HEK293 (cell line): Measurements from ENCODE around the gene DISC1.

ENCODE experiments used
- CTCF ChIA-PET: fragments of 350-600 bp; formaldehyde crosslinking; extraction: SDS; loops from one replicate; lab custom pipeline; 2021; ENCODE audit warnings: antibody characterized with exemption; lab: Yijun Ruan, JAX
- POLR2A ChIA-PET: fragments of 300-600 bp; formaldehyde crosslinking; extraction: SDS; loops from one replicate; lab custom pipeline; 2020; ENCODE audit warnings: antibody characterized with exemption, inconsistent platforms; lab: Yijun Ruan, JAX
- H3K27ac ChIP-seq: fragments of 200-500 bp; sonication (Bioruptor generic); 2 replicates; pipeline ENCODE4 v1.5.1; 2014; ENCODE audit warnings: low read depth, low read length, control low read depth, inconsistent platforms; ENCODE audit errors: extremely low read depth
- H3K36me3 ChIP-seq, 2 experiments: fragments of 200-500 bp in 1 of 2; sonication (Bioruptor generic) in 1 of 2; 1 replicate in 1 of 2; 2 replicates in 1 of 2; pipeline ENCODE4 v1.5.1; 2014 to 2017; ENCODE audit warnings: inconsistent platforms in 2 of 2, low read length in 2 of 2; ENCODE audit not compliant: control insufficient read depth in 2 of 2, insufficient read depth in 1 of 2
- H3K4me1 ChIP-seq: fragments of 200-500 bp; sonication (Bioruptor generic); 2 replicates; pipeline ENCODE4 v1.5.1; 2014; ENCODE audit warnings: mild to moderate bottlenecking, low read length, inconsistent platforms; ENCODE audit not compliant: control insufficient read depth, insufficient read depth
- H3K4me3 ChIP-seq: 2 replicates; pipeline ENCODE4 v1.5.1; 2011; ENCODE audit warnings: low read depth, mild to moderate bottlenecking, control low read depth, low read length, moderate library complexity
- H3K9me3 ChIP-seq: fragments of 200-500 bp; sonication (Bioruptor generic); 2 replicates; pipeline ENCODE4 v1.5.1; 2014; ENCODE audit warnings: low read depth, low read length, inconsistent platforms; ENCODE audit not compliant: control insufficient read depth, insufficient read depth
- ELK4 ChIP-seq: IDR thresholded peaks from 2 replicates; pipeline ENCODE4 v1.6.1; 2011; ENCODE audit warnings: mild to moderate bottlenecking, low read depth, low read length, borderline replicate concordance
- IKZF3 ChIP-seq: fragments of 450-650 bp; IDR thresholded peaks from 2 replicates; pipeline ENCODE4 v1.5.0; 2018; ENCODE audit warnings: missing biosample characterization, mild to moderate bottlenecking, missing genetic modification characterization, moderate library complexity
- OVOL3 ChIP-seq: fragments of 450-650 bp; formaldehyde crosslinking; IDR thresholded peaks from 2 replicates; pipeline ENCODE4 v1.5.1; 2016; ENCODE audit warnings: missing biosample characterization, missing genetic modification characterization
- PRDM6 ChIP-seq: fragments of 450-650 bp; formaldehyde crosslinking; IDR thresholded peaks from 2 replicates; pipeline ENCODE4 v1.5.1; 2017; ENCODE audit warnings: missing biosample characterization, missing genetic modification characterization
- SCRT1 ChIP-seq: fragments of 450-650 bp; formaldehyde crosslinking; IDR thresholded peaks from 2 replicates; pipeline ENCODE4 v1.5.1; 2016; ENCODE audit warnings: missing biosample characterization, missing genetic modification characterization, borderline replicate concordance
- SCRT2 ChIP-seq: fragments of 450-650 bp; formaldehyde crosslinking; IDR thresholded peaks from 2 replicates; pipeline ENCODE4 v1.5.1; 2016; ENCODE audit warnings: missing biosample characterization, missing genetic modification characterization
- TCF7L2 ChIP-seq: IDR thresholded peaks from 2 replicates; pipeline ENCODE4 v1.6.1; 2011; ENCODE audit warnings: low read depth, mild to moderate bottlenecking, inconsistent platforms, low read length, moderate library complexity, borderline replicate concordance
- ZNF132 ChIP-seq: fragments of 450-650 bp; formaldehyde crosslinking; IDR thresholded peaks from 2 replicates; pipeline ENCODE4 v1.5.1; 2017; ENCODE audit warnings: missing biosample characterization, missing genetic modification characterization, borderline replicate concordance
- ZNF155 ChIP-seq: fragments of 450-650 bp; formaldehyde crosslinking; IDR thresholded peaks from 2 replicates; pipeline ENCODE4 v1.5.1; 2016; ENCODE audit warnings: missing biosample characterization, missing genetic modification characterization
- ZNF157 ChIP-seq: fragments of 450-650 bp; formaldehyde crosslinking; IDR thresholded peaks from 2 replicates; pipeline ENCODE4 v1.5.1; 2016; ENCODE audit warnings: missing biosample characterization, missing genetic modification characterization
- ZNF223 ChIP-seq: fragments of 450-650 bp; formaldehyde crosslinking; IDR thresholded peaks from 2 replicates; pipeline ENCODE4 v1.5.1; 2016; ENCODE audit warnings: missing biosample characterization, missing genetic modification characterization
- ZNF416 ChIP-seq: fragments of 450-650 bp; formaldehyde crosslinking; IDR thresholded peaks from 2 replicates; pipeline ENCODE4 v1.5.1; 2016; ENCODE audit warnings: missing biosample characterization, missing genetic modification characterization
- ZNF433 ChIP-seq: fragments of 450-650 bp; formaldehyde crosslinking; IDR thresholded peaks from 2 replicates; pipeline ENCODE4 v1.5.1; 2016; ENCODE audit warnings: missing biosample characterization, missing genetic modification characterization, low read depth
- ZNF555 ChIP-seq: fragments of 450-650 bp; formaldehyde crosslinking; conservative IDR thresholded peaks from 2 replicates; pipeline ENCODE4 v1.5.1; 2017; ENCODE audit warnings: missing biosample characterization, mild to moderate bottlenecking, missing genetic modification characterization, inconsistent platforms
- ZNF561 ChIP-seq: fragments of 450-650 bp; IDR thresholded peaks from 2 replicates; pipeline ENCODE4 v1.5.1; 2018; ENCODE audit warnings: missing biosample characterization, missing genetic modification characterization, borderline replicate concordance
- ZNF660 ChIP-seq: fragments of 450-650 bp; IDR thresholded peaks from 2 replicates; pipeline ENCODE4 v1.5.1; 2018; ENCODE audit warnings: missing biosample characterization, mild to moderate bottlenecking, missing genetic modification characterization
- ZNF768 ChIP-seq: fragments of 450-650 bp; formaldehyde crosslinking; IDR thresholded peaks from 2 replicates; pipeline ENCODE4 v1.5.1; 2018; ENCODE audit warnings: missing biosample characterization, mild to moderate bottlenecking, missing genetic modification characterization
- ZSCAN30 ChIP-seq: fragments of 450-650 bp; IDR thresholded peaks from 2 replicates; pipeline ENCODE4 v1.5.1; 2018; ENCODE audit warnings: missing biosample characterization, mild to moderate bottlenecking, missing genetic modification characterization, moderate library complexity
- TF ChIP-seq, protein P1 (sequence below): fragments of 450-650 bp; formaldehyde crosslinking; IDR thresholded peaks from 2 replicates; pipeline ENCODE4 v1.5.1; 2016; ENCODE audit warnings: missing biosample characterization, missing genetic modification characterization
- TF ChIP-seq, protein P2 (sequence below): fragments of 450-650 bp; formaldehyde crosslinking; IDR thresholded peaks from 2 replicates; pipeline ENCODE4 v1.5.1; 2016; ENCODE audit warnings: missing biosample characterization, missing genetic modification characterization

DISC1 gene

GRCh38 chr1:231670755-231671154 is 44.2 kb downstream of the DISC1 start (continued):
- TF ChIP-seq, protein P1, sequence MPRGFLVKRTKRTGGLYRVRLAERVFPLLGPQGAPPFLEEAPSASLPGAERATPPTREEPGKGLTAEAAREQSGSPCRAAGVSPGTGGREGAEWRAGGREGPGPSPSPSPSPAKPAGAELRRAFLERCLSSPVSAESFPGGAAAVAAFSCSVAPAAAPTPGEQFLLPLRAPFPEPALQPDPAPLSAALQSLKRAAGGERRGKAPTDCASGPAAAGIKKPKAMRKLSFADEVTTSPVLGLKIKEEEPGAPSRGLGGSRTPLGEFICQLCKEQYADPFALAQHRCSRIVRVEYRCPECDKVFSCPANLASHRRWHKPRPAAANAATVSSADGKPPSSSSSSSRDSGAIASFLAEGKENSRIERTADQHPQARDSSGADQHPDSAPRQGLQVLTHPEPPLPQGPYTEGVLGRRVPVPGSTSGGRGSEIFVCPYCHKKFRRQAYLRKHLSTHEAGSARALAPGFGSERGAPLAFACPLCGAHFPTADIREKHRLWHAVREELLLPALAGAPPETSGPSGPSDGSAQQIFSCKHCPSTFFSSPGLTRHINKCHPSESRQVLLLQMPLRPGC (tag by site-specific recombination): no peak
- TF ChIP-seq ZNF561 (tag by site-specific recombination) (no peak), OVOL3 (tag by site-specific recombination) (no peak), ZNF416 (no peak), PRDM6 (no peak), ELK4 (no peak), ZNF433 (tag by site-specific recombination) (no peak), TCF7L2 (no peak)

DNA sequence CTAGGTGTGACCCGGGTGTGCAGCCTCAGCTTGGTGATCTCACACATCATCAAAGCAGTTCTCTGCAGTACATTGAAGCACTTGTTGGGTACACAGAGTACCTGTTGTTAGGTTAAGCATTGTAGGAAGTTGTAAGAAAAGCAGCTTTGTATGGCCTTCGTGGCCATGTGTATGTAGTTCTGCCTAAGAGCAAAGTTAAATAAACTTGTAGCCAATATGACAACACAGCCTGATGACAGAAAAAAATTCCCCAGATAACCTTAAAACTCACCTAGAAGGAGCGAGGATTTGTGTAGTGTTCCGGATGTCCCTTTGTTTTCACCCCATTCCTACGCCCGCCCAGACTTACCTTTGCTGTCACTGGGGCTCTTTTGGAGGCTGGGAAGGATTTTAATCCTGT is 48.0 kb downstream of the DISC1 start:
- Histone ChIP-seq H3K4me1 (0 out of 2 replicates have a peak, but pooled peaks cover 2% of the 10 kb centered on the region), H3K36me3 (no peaks in the 10 kb centered on the region), H3K27ac (no peak overlapping the region), H3K4me3 (no peak overlapping the region), H3K9me3 (no peaks in the 10 kb centered on the region)
- POLR2A ChIA-PET: no interaction called here
- no peak for TF ChIP-seq ZNF132 (tag by site-specific recombination)
- TF ChIP-seq ZNF660: no peak
- no peak for TF ChIP-seq ZNF157 (tag by site-specific recombination)
- TF ChIP-seq ZNF768: no peak
- no peak for TF ChIP-seq ZNF555 (tag by site-specific recombination)
- peak; percentile 93 for TF ChIP-seq SCRT1 (tag by site-specific recombination)
- TF ChIP-seq ZNF155 (tag by site-specific recombination): no peak
- no peak for TF ChIP-seq IKZF3 (tag by site-specific recombination)
- no peak for TF ChIP-seq ZNF223 (tag by site-specific recombination)
- TF ChIP-seq ZNF416: no peak
- TF ChIP-seq SCRT2 (tag by site-specific recombination): peak; percentile 93
- no peak for TF ChIP-seq TCF7L2
- CTCF ChIA-PET: interaction anchor here (0.6 to 1.3 kb wide), 4 partner anchors 18 to 225 kb away, joined by 3 to 4 read pairs (median 3); no protein-coding TSS in a partner anchor

DNA sequence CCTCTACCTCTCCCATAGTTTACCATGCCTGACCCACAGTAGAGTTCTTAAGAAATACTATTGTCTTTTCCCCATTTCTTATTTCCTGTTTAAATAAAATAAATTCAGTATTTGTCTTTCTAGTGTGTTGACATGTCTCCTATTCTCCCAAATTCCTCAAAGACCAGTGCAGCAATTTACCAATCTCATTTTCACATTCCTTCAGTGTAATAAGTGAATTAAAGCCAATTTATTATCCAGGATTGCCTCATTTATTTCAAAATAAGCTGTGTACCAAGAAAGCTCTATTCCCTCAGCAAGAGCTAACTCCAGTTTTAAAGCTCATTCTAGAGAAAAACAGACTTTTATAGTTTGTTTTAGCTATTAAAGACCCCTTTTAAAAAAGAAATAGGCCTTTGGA is 49.9 kb downstream of the DISC1 start:
- Histone ChIP-seq H3K9me3 (no peaks in the 10 kb centered on the region), H3K27ac (no peak overlapping the region), H3K36me3 (no peaks in the 10 kb centered on the region), H3K4me3 (no peak overlapping the region), H3K4me1 (0 out of 2 replicates have a peak, but pooled peaks cover 2% of the 10 kb centered on the region)
- no peak for TF ChIP-seq ZSCAN30 (tag by site-specific recombination)
- TF ChIP-seq, protein P2, sequence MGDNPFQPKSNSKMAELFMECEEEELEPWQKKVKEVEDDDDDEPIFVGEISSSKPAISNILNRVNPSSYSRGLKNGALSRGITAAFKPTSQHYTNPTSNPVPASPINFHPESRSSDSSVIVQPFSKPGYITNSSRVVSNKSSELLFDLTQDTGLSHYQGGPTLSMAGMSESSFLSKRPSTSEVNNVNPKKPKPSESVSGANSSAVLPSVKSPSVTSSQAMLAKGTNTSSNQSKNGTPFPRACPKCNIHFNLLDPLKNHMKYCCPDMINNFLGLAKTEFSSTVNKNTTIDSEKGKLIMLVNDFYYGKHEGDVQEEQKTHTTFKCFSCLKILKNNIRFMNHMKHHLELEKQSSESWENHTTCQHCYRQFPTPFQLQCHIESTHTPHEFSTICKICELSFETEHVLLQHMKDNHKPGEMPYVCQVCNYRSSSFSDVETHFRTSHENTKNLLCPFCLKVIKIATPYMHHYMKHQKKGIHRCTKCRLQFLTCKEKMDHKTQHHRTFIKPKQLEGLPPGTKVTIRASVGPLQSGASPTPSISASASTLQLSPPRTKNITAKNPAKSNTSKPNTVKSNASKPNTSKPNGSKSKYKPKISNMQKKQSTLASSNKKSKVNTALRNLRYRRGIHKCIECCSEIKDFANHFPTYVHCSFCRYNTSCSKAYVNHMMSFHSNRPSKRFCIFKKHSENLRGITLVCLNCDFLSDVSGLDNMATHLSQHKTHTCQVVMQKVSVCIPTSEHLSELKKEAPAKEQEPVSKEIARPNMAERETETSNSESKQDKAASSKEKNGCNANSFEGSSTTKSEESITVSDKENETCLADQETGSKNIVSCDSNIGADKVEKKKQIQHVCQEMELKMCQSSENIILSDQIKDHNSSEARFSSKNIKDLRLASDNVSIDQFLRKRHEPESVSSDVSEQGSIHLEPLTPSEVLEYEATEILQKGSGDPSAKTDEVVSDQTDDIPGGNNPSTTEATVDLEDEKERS (tag by site-specific recombination): no peak
- CTCF ChIA-PET: interaction anchor here (0.7 to 1.1 kb wide), 2 partner anchors 14 to 85 kb away, joined by 3 read pairs; no protein-coding TSS in a partner anchor
- POLR2A ChIA-PET: no interaction called here
